Endothelial cell (in vitro differentiated cells): ENCODE results near the gene TMEM225B. TPM values are rescaled to one million over a fixed set of nuclear protein-coding genes. Genes with fewer than 3 reads are reported as not detected.
"Not testable (repeated sequence)": the region's sequence is repeated elsewhere in the genome, so short reads cannot be mapped to it uniquely, and the experiment has no call there.

Experiments used
- DNase-seq: peaks from one replicate; pipeline ENCODE4 v3.0.0; 2021; ENCODE audit warnings: low spot score
- H3K27ac Mint-ChIP-seq: one replicate; pipeline ENCODE4 v1.8.0; 2021; ENCODE audit warnings: mixed read lengths, inconsistent platforms; ENCODE audit not compliant: unreplicated experiment
- H3K27me3 Mint-ChIP-seq: one replicate; pipeline ENCODE4 v1.8.0; 2021; ENCODE audit warnings: mild to moderate bottlenecking, moderate library complexity, mixed read lengths, inconsistent platforms; ENCODE audit not compliant: unreplicated experiment
- H3K36me3 Mint-ChIP-seq: one replicate; pipeline ENCODE4 v1.8.0; 2021; ENCODE audit warnings: mild to moderate bottlenecking, low read depth, mixed read lengths, inconsistent platforms; ENCODE audit not compliant: unreplicated experiment
- H3K4me1 Mint-ChIP-seq: one replicate; pipeline ENCODE4 v1.8.0; 2021; ENCODE audit warnings: mild to moderate bottlenecking, mixed read lengths, inconsistent platforms; ENCODE audit not compliant: unreplicated experiment
- H3K4me3 Mint-ChIP-seq: one replicate; pipeline ENCODE4 v1.8.0; 2021; ENCODE audit warnings: mild to moderate bottlenecking, mixed read lengths, inconsistent platforms; ENCODE audit not compliant: unreplicated experiment
- H3K9me3 Mint-ChIP-seq: one replicate; pipeline ENCODE4 v1.8.0; 2021; ENCODE audit warnings: mixed read lengths, inconsistent platforms; ENCODE audit not compliant: unreplicated experiment
- CTCF ChIP-seq: fragments of 200-600 bp; sonication (generic); IDR thresholded peaks from one replicate; pipeline ENCODE4 v1.5.0; 2021; ENCODE audit warnings: antibody characterized with exemption; ENCODE audit not compliant: unreplicated experiment
- total RNA-seq: library from RNA; stranded (reverse); fragmentation: NEBNext Ultra II Directional; extraction: Animal tissue kit (Norgen Biotek cat#: 25700); gene quantifications from one replicate; pipeline ENCODE4 v1.2.1, GENCODE V29; 2021; ENCODE audit not compliant: unreplicated experiment

The TMEM225B gene
- total RNA-seq, 1 donor from 2014 or later = 0.46 TPM

DNA sequence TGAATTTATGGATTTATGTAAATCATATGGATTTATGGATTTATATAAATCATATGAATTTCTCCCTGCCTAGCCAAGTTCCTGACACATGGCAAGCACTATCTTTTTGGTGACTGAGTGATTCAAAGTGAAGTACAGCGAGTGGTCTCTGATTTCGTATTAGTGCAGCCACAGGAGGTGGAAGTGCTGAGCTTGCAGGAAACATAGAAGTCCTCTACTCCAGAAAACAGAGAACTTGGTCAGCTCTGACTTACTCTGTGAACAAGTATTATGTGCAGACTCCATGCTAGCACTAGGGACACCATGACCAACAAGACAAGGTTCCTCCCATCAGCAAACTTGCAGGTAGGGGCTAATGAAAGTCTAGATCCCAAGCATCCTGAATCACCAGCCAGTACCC lies 53.2 kb downstream of the TMEM225B start:
- no peaks in the 10 kb centered on the region for H3K9me3 Mint-ChIP-seq
- no peak overlapping the region for H3K4me3 Mint-ChIP-seq
- no peak for TF ChIP-seq CTCF

DNA sequence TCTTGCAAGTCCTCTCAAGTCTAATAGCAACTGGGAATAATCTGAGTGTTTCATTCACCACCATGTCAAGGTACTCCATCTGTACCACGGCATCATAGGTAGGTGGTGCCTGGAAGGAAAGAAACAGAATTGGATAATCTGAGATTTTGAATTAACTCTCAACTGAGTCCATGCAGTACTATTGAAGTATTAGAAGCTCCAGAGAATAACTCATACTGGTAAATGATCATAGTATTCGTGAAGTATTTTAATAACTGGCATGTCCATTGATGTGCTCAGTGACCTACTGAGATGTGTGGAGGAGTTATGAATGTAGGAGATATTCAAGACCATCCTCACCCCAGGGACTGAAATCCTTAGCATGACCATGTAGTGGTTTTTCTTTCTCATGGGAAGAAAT lies 54.6 kb downstream of the TMEM225B start:
- Mint-ChIP-seq H3K9me3 (no peaks in the 10 kb centered on the region), H3K27ac (no peak overlapping the region), H3K4me1 (no peaks in the 10 kb centered on the region), H3K36me3 (peaks cover 9% of the 10 kb centered on the region), H3K4me3 (no peak overlapping the region), H3K27me3 (no peaks in the 10 kb centered on the region)
- DNase-seq = no peak
- no peak for TF ChIP-seq CTCF

More for the DNA sequence above, 53.2 kb downstream of the TMEM225B start:
- no peaks in the 10 kb centered on the region for H3K4me1 Mint-ChIP-seq
- H3K36me3 Mint-ChIP-seq = peaks cover 11% of the 10 kb centered on the region
- DNase-seq = no peak
- no peaks in the 10 kb centered on the region for H3K27me3 Mint-ChIP-seq
- H3K27ac Mint-ChIP-seq = no peak overlapping the region

DNA sequence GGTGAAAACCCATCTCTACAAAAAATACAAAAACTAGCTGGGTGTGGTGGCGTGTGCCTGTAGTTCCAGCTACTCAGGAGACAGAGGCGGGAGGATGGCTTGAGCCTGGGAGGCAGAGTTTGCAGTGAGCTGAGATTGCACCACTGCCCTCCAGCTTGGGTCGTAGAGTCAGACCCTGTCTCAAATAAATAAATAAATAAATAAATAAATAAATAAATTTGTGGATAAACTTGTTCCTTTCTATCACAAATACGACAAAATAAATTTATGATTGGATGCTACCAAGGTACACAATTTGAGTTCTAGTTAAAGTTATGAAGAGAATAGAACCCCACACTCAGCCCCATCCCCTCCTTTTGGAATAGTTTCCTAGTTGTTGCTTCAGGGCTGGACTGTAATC lies 55.2 kb downstream of the TMEM225B start:
- not testable (repeated sequence) for H3K27me3 Mint-ChIP-seq, DNase-seq, H3K4me1 Mint-ChIP-seq, H3K27ac Mint-ChIP-seq, H3K9me3 Mint-ChIP-seq, H3K4me3 Mint-ChIP-seq
- peaks cover 13% of the 10 kb centered on the region for H3K36me3 Mint-ChIP-seq

- Mint-ChIP-seq H3K4me1 (no peaks in the 10 kb centered on the region), H3K27me3 (no peaks in the 10 kb centered on the region), H3K9me3 (peaks cover 1% of the 10 kb centered on the region), H3K27ac (no peak overlapping the region), H3K4me3 (no peak overlapping the region), H3K36me3 (peaks cover 17% of the 10 kb centered on the region)
- no peak for DNase-seq
- TF ChIP-seq CTCF = no peak
These were observed 55.7 kb downstream of the TMEM225B start for GRCh38 chr7:99653754-99654153.

GRCh38 chr7:99654626-99655025 lies 56.6 kb downstream of the TMEM225B start:
- not testable (repeated sequence) for H3K27me3 Mint-ChIP-seq, H3K4me3 Mint-ChIP-seq, H3K4me1 Mint-ChIP-seq, H3K9me3 Mint-ChIP-seq, H3K27ac Mint-ChIP-seq, DNase-seq
- H3K36me3 Mint-ChIP-seq = peaks cover 22% of the 10 kb centered on the region

DNA sequence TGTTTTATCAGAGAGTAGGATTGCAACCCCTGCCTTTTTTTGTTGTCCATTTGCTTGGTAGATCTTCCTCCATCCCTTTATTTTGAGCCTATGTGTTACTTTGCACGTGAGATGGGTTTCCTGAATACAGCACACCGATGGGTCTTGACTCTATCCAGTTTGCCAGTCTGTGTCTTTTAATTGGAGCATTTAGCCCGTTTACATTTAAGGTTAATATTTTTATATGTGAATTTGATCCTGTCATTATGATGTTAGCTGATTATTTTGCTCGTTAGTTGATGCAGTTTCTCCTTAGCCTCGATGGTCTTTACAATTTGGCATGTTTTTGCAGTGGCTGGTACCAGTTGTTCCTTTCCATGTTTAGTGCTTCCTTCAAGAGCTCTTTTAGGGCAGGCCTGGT lies 59.8 kb downstream of the TMEM225B start:
- not testable (repeated sequence) for DNase-seq, H3K27ac Mint-ChIP-seq, H3K4me3 Mint-ChIP-seq, H3K9me3 Mint-ChIP-seq, H3K27me3 Mint-ChIP-seq, H3K4me1 Mint-ChIP-seq
- H3K36me3 Mint-ChIP-seq = peaks cover 27% of the 10 kb centered on the region

Other genes with a start within 250 kb of the TMEM225B start
- gene ARPC1B, start 223.5 kb upstream of the TMEM225B start, total RNA-seq = 124 TPM
- gene PDAP1, start 189.7 kb upstream of the TMEM225B start, total RNA-seq = 107 TPM
- 73.4 TPM for gene BUD31, start 189.3 kb upstream of the TMEM225B start, total RNA-seq
- gene PTCD1, start 159.5 kb upstream of the TMEM225B start, total RNA-seq = 7.1 TPM
- 40.5 TPM for gene CPSF4, start 159.3 kb upstream of the TMEM225B start, total RNA-seq
- 281 TPM for gene ATP5MF, start 132.1 kb upstream of the TMEM225B start, total RNA-seq
- gene ZNF789, start 125.4 kb upstream of the TMEM225B start, total RNA-seq = 17.1 TPM
- 24.6 TPM for gene ZNF394, start 98.0 kb upstream of the TMEM225B start, total RNA-seq
- gene ZKSCAN5, start 93.6 kb upstream of the TMEM225B start, total RNA-seq = 17.8 TPM
- gene FAM200A, start 46.2 kb upstream of the TMEM225B start, total RNA-seq = 6.8 TPM
- gene ZNF655, start 39.6 kb upstream of the TMEM225B start, total RNA-seq = 36.3 TPM
- 23.8 TPM for gene ZSCAN25, start 18.7 kb downstream of the TMEM225B start, total RNA-seq
- gene CYP3A5, start 81.7 kb downstream of the TMEM225B start, total RNA-seq = 0.69 TPM
- gene CYP3A7, start 136.9 kb downstream of the TMEM225B start, total RNA-seq = 0.18 TPM
- gene CYP3A4, start 185.9 kb downstream of the TMEM225B start, total RNA-seq = not detected
- gene CYP3A43, start 229.7 kb downstream of the TMEM225B start, total RNA-seq = not detected